A549 (cell line): ENCODE data around the gene ABCA13.

Source experiments
- CTCF ChIP-seq: fragments of >200 bp; sonication (Bioruptor Twin); formaldehyde crosslinking; IDR thresholded peaks from 3 replicates; pipeline ENCODE4 v1.5.1; 2016
- EP300 ChIP-seq, 2 experiments: fragments of >200 bp; sonication (Bioruptor Twin); formaldehyde crosslinking; IDR thresholded peaks; 2 replicates in 1 of 2; 3 replicates in 1 of 2; pipeline ENCODE4 v1.6.1; 2016 to 2017
- MAZ ChIP-seq: fragments of 150-350 bp; IDR thresholded peaks from 2 replicates; pipeline ENCODE4 v1.6.1; 2014; ENCODE audit warnings: antibody characterized with exemption, low read depth, low read length, borderline replicate concordance
- RAD21 ChIP-seq, 2 experiments: fragments of >200 bp in 1 of 2; sonication (Bioruptor Twin) in 1 of 2; formaldehyde crosslinking in 1 of 2; IDR thresholded peaks in 1 of 2; conservative IDR thresholded peaks in 1 of 2; 2 replicates in 1 of 2; 3 replicates in 1 of 2; pipeline ENCODE4 v1.6.1; 2012 to 2018; ENCODE audit warnings: inconsistent platforms in 1 of 2
- RFX5 ChIP-seq: fragments of 450-650 bp; IDR thresholded peaks from 2 replicates; pipeline ENCODE4 v1.7.1; 2014; ENCODE audit warnings: antibody characterized with exemption, mild to moderate bottlenecking, moderate library complexity
- USF2 ChIP-seq: fragments of 450-650 bp; IDR thresholded peaks from 2 replicates; pipeline ENCODE4 v1.6.1; 2014; ENCODE audit warnings: antibody characterized with exemption
- ZFP36 ChIP-seq: fragments of 450-650 bp; IDR thresholded peaks from 2 replicates; pipeline ENCODE4 v1.6.1; 2014; ENCODE audit warnings: borderline replicate concordance; ENCODE audit not compliant: partially characterized antibody

- TF ChIP-seq RFX5 (no peak), CTCF (no peak), ZFP36 (no peak), USF2 (no peak), EP300 (IDR thresholded peaks at IDR 0.05) (no peak), MAZ (no peak), RAD21 (conservative IDR thresholded peaks at IDR 0.05 in 1 of 2, IDR thresholded peaks at IDR 0.05 in 1 of 2) (no peak)
Measured at GRCh38 chr7:48213226-48213625, 42.0 kb downstream of the ABCA13 start.
